ENCODE measurements around the gene ID3. TPM values are rescaled to one million over a fixed set of nuclear protein-coding genes. Genes with fewer than 3 reads are reported as not detected.

ID3 gene
- polyA plus RNA-seq, 3 donors = 1.1 to 31.1 (median 2.5) TPM

GRCh38 chr1:23556635-23557470, 2.4 kb downstream of the ID3 start:
- peaks cover 0 to 16% (median 8%) of the 10 kb centered on the region in 7 donors for H3K9me3 Mint-ChIP-seq
- peak overlapping the region in 1 of 2 donors; percentile 94 for H3K4me3 Mint-ChIP-seq
- Histone ChIP-seq H3K9ac (ENCODE audit: insufficient read depth, low read length, poor library complexity, severe bottlenecking) (no peak overlapping the region), H3K36me3 (replicated peaks in 1 of 2; ENCODE audit: control insufficient read depth in 1 of 2, insufficient read depth in 2 of 2, low read length in 2 of 2) (no peaks in the 10 kb centered on the region), H3K4me1 (ENCODE audit: control insufficient read depth in 1 of 2, insufficient read depth in 2 of 2, low read length in 2 of 2) (peaks cover 48 to 54% of the 10 kb centered on the region in 2 donors), H4K20me1 (ENCODE audit: insufficient read depth, low read length) (no peaks in the 10 kb centered on the region), H3K27me3 (ENCODE audit: control insufficient read depth in 2 of 2, insufficient read depth in 2 of 2, low read length in 2 of 2) (peaks cover 54 to 73% of the 10 kb centered on the region in 2 donors), H3K79me2 (ENCODE audit: insufficient read depth, low read length) (no peaks in the 10 kb centered on the region), H3K9me3 (replicated peaks in 1 of 2; ENCODE audit: control insufficient read depth in 1 of 2, insufficient read depth in 1 of 2, low read length in 2 of 2) (peaks cover 4 to 10% of the 10 kb centered on the region in 2 donors), H3K4me2 (replicated peaks; ENCODE audit: extremely low read depth, low read length, poor library complexity, severe bottlenecking) (no peak overlapping the region), H3K4me3 (replicated peaks in 1 of 3; ENCODE audit: low read depth in 2 of 3, low read length in 3 of 3) (no peak overlapping the region), H3K27ac (ENCODE audit: low read depth in 1 of 2, low read length in 2 of 2) (no peak overlapping the region), H2AFZ (ENCODE audit: insufficient read depth, low read depth, low read length, poor library complexity, severe bottlenecking) (no peak overlapping the region)
- H3K27me3 Mint-ChIP-seq (ENCODE audit: low read depth in 3 of 3) = peaks cover 74 to 87% (median 85%) of the 10 kb centered on the region in 3 donors
- peaks cover 58% of the 10 kb centered on the region for H3K4me1 Mint-ChIP-seq
- H3K36me3 Mint-ChIP-seq = peaks cover 0 to 13% of the 10 kb centered on the region in 2 donors
- peak overlapping the region in 3 of 7 donors; percentile 8 to 70 (median 57) for H3K27ac Mint-ChIP-seq
- TF ChIP-seq CTCF (IDR thresholded peaks at IDR 0.05) = no peak
- no peak for DNase-seq
- 88% methylated on average over 1 of the region's 4 CpGs for WGBS (ENCODE audit: insufficient coverage)
- intact Hi-C loops (cut with micrococcal nuclease) = loop anchor here (5.0 to 10.0 kb wide), 3 partner anchors 35 to 198 kb away; partner anchors contain the start of gene ELOA (in 1 of the 2)

GRCh38 chr1:23555986-23556634, 3.2 kb downstream of the ID3 start:
- H3K9me3 Mint-ChIP-seq = peaks cover 0 to 18% (median 8%) of the 10 kb centered on the region in 7 donors
- Histone ChIP-seq H3K79me2 (ENCODE audit: insufficient read depth, low read length) (no peaks in the 10 kb centered on the region), H2AFZ (ENCODE audit: insufficient read depth, low read depth, low read length, poor library complexity, severe bottlenecking) (no peak overlapping the region), H3K4me1 (ENCODE audit: control insufficient read depth in 1 of 2, insufficient read depth in 2 of 2, low read length in 2 of 2) (peaks cover 41 to 46% of the 10 kb centered on the region in 2 donors), H3K27me3 (ENCODE audit: control insufficient read depth in 2 of 2, insufficient read depth in 2 of 2, low read length in 2 of 2) (peaks cover 51 to 71% of the 10 kb centered on the region in 2 donors), H3K4me2 (replicated peaks; ENCODE audit: extremely low read depth, low read length, poor library complexity, severe bottlenecking) (no peak overlapping the region), H3K36me3 (replicated peaks in 1 of 2; ENCODE audit: control insufficient read depth in 1 of 2, insufficient read depth in 2 of 2, low read length in 2 of 2) (no peaks in the 10 kb centered on the region), H3K27ac (ENCODE audit: low read depth in 1 of 2, low read length in 2 of 2) (no peak overlapping the region), H4K20me1 (ENCODE audit: insufficient read depth, low read length) (no peaks in the 10 kb centered on the region), H3K4me3 (replicated peaks in 1 of 3; ENCODE audit: low read depth in 2 of 3, low read length in 3 of 3) (no peak overlapping the region), H3K9me3 (replicated peaks in 1 of 2; ENCODE audit: control insufficient read depth in 1 of 2, insufficient read depth in 1 of 2, low read length in 2 of 2) (peaks cover 4 to 10% of the 10 kb centered on the region in 2 donors), H3K9ac (ENCODE audit: insufficient read depth, low read length, poor library complexity, severe bottlenecking) (no peak overlapping the region)
- H3K27me3 Mint-ChIP-seq (ENCODE audit: low read depth in 3 of 3) = peaks cover 69 to 84% (median 79%) of the 10 kb centered on the region in 3 donors
- intact Hi-C loops (cut with micrococcal nuclease) = loop anchor here (5.0 to 10.0 kb wide), 3 partner anchors 36 to 199 kb away; partner anchors contain the start of gene ELOA (in 1 of the 2)
- peak overlapping the region in 1 of 2 donors; percentile 94 for H3K4me3 Mint-ChIP-seq
- WGBS (ENCODE audit: insufficient coverage) = 100% methylated on average over 6 of the region's 9 CpGs
- peaks cover 0 to 13% of the 10 kb centered on the region in 2 donors for H3K36me3 Mint-ChIP-seq
- DNase-seq = no peak
- H3K27ac Mint-ChIP-seq = peak overlapping the region in 2 of 7 donors; percentile 40 to 70
- no peak for TF ChIP-seq CTCF (IDR thresholded peaks at IDR 0.05)
- peaks cover 52% of the 10 kb centered on the region for H3K4me1 Mint-ChIP-seq

Data from CD14-positive monocyte (primary cell).